B cell (primary cell): ENCODE data around the gene TCIRG1. TPM values are rescaled to one million over a fixed set of nuclear protein-coding genes. Genes with fewer than 3 reads are reported as not detected.

ENCODE experiments used
- ATAC-seq: fragments of 200-7000 bp; cut with Tn5 transposase; one replicate; pipeline ENCODE4 v1.10.0; 2021; ENCODE audit warnings: low read depth, mild to moderate bottlenecking, moderate number of reproducible peaks, moderate library complexity
- CTCF ChIA-PET: fragments of 350-600 bp; sonication (Branson Sonifier 250); formaldehyde crosslinking; loops from one replicate; lab custom pipeline; 2021; ENCODE audit warnings: antibody characterized with exemption, inconsistent platforms; lab: Charles Lee
- POLR2A ChIA-PET: fragments of 350-600 bp; sonication (Branson Sonifier 250); formaldehyde crosslinking; loops from one replicate; lab custom pipeline; 2021; ENCODE audit warnings: antibody characterized with exemption; lab: Charles Lee
- DNase-seq: peaks from one replicate; pipeline ENCODE4 v3.0.0; 2013
- H2AFZ ChIP-seq: 2 replicates; pipeline ENCODE4 v1.6.1; 2012; ENCODE audit warnings: mild to moderate bottlenecking, low read depth, low read length; ENCODE audit not compliant: insufficient read depth, poor library complexity, severe bottlenecking
- H3K27ac ChIP-seq, 2 donors: 1 replicate in 1 of 2; 2 replicates in 1 of 2; pipeline ENCODE4 v1.5.1; 2012 to 2013; ENCODE audit warnings: low read length in 2 of 2, mild to moderate bottlenecking in 2 of 2, moderate library complexity in 1 of 2
- H3K27me3 ChIP-seq, 4 experiments: fragments of 200-600 bp in 1 of 4; sonication (generic) in 1 of 4; replicated peaks in 1 of 4; 1 replicate in 2 of 4; 2 replicates in 2 of 4; pipeline versions ENCODE4 v1.6.1 to v1.7.0; 2013 to 2016; ENCODE audit warnings: low read length in 3 of 4, mild to moderate bottlenecking in 2 of 4, mixed read lengths in 1 of 4, moderate library complexity in 1 of 4; ENCODE audit not compliant: insufficient read depth in 4 of 4, control insufficient read depth in 3 of 4; ENCODE audit errors: control extremely low read depth in 1 of 4
- H3K36me3 ChIP-seq, 2 experiments: replicated peaks in 1 of 2; 1 replicate in 1 of 2; 2 replicates in 1 of 2; pipeline versions ENCODE4 v1.6.1 to v1.7.1; 2013; ENCODE audit warnings: low read length in 1 of 2; ENCODE audit not compliant: insufficient read depth in 2 of 2, control insufficient read depth in 1 of 2; ENCODE audit errors: control extremely low read depth in 1 of 2, extremely low read depth in 1 of 2
- H3K4me1 ChIP-seq, 2 donors: fragments of 200-600 bp in 1 of 2; sonication (generic) in 1 of 2; 1 replicate in 1 of 2; 2 replicates in 1 of 2; pipeline versions ENCODE4 v1.5.1 to v1.6.1; 2013 to 2017; ENCODE audit warnings: low read length in 2 of 2; ENCODE audit not compliant: control insufficient read depth in 2 of 2, insufficient read depth in 2 of 2
- H3K4me2 ChIP-seq: replicated peaks from 2 replicates; pipeline ENCODE3; 2012; ENCODE audit warnings: mild to moderate bottlenecking, low read depth, low read length; ENCODE audit not compliant: poor library complexity, severe bottlenecking
- H3K4me3 ChIP-seq, 5 experiments: fragments of 200-600 bp in 1 of 5; sonication (generic) in 1 of 5; 1 replicate in 3 of 5; 2 replicates in 2 of 5; pipeline versions ENCODE4 v1.5.1 to v1.7.0; 2011 to 2016; ENCODE audit warnings: low read length in 4 of 5, mild to moderate bottlenecking in 4 of 5, low read depth in 2 of 5, control low read depth in 1 of 5, moderate library complexity in 1 of 5; ENCODE audit not compliant: insufficient read depth in 1 of 5; ENCODE audit errors: control extremely low read depth in 1 of 5, extremely low read depth in 1 of 5
- H3K79me2 ChIP-seq: fragments of 200-600 bp; sonication (generic); one replicate; pipeline ENCODE4 v1.6.0; 2016; ENCODE audit warnings: low read length; ENCODE audit not compliant: control insufficient read depth, insufficient read depth
- H3K9ac ChIP-seq: fragments of 200-600 bp; sonication (generic); 2 replicates; pipeline ENCODE4 v1.6.1; 2017; ENCODE audit warnings: mild to moderate bottlenecking, low read length, moderate library complexity
- H3K9me3 ChIP-seq, 3 donors: one replicate each; pipeline versions ENCODE4 v1.6.1 to v1.7.1; 2013; ENCODE audit warnings: low read length in 2 of 3; ENCODE audit not compliant: control insufficient read depth in 2 of 3, insufficient read depth in 1 of 3; ENCODE audit errors: control extremely low read depth in 1 of 3
- H4K20me1 ChIP-seq: 2 replicates; pipeline ENCODE4 v1.6.0; 2012; ENCODE audit warnings: mild to moderate bottlenecking, low read length; ENCODE audit not compliant: insufficient read depth, control insufficient read depth, poor library complexity, severe bottlenecking
- H3K27ac Mint-ChIP-seq: one replicate; pipeline ENCODE4 v1.8.0; 2021; ENCODE audit warnings: mixed read lengths
- H3K27me3 Mint-ChIP-seq: one replicate; pipeline ENCODE4 v1.8.0; 2021; ENCODE audit warnings: mixed read lengths
- H3K4me1 Mint-ChIP-seq: one replicate; pipeline ENCODE4 v1.8.0; 2021; ENCODE audit warnings: mixed read lengths
- H3K4me3 Mint-ChIP-seq: one replicate; pipeline ENCODE4 v1.8.0; 2021; ENCODE audit warnings: mixed read lengths
- H3K9me3 Mint-ChIP-seq: one replicate; pipeline ENCODE4 v1.8.0; 2022; ENCODE audit warnings: mixed read lengths; ENCODE audit not compliant: insufficient read depth
- CTCF ChIP-seq: fragments of 200-600 bp; IDR thresholded peaks from one replicate; pipeline ENCODE4 v1.8.0; 2022; ENCODE audit warnings: antibody characterized with exemption, mild to moderate bottlenecking
- EZH2 ChIP-seq: IDR thresholded peaks from 2 replicates; pipeline ENCODE4 v1.6.1; 2012; ENCODE audit warnings: borderline replicate concordance, low read depth, mild to moderate bottlenecking, moderate library complexity, low read length; ENCODE audit not compliant: insufficient read depth, poor library complexity, severe bottlenecking
- WGBS: methylation state at CpG from one replicate; pipeline ENCODE4 v1.1.5; 2013; ENCODE audit warnings: missing lambda C conversion rate; ENCODE audit not compliant: insufficient coverage; 5-methylcytosine and 5-hydroxymethylcytosine counted together
- intact Hi-C: fragments of 100-400 bp; cut with micrococcal nuclease; formaldehyde crosslinking; loops from one replicate; pipeline ENCODE4 v1.10.0; 2022
- polyA plus RNA-seq: library from polyadenylated mRNA; depleted of rRNA; stranded (reverse); fragments of >200 nt; gene quantifications from 2 replicates; pipeline ENCODE4 v1.2.3, GENCODE V29; 2012
- total RNA-seq, 2 donors: library from RNA; stranded (reverse); fragments of 120-200 nt in 1 of 2; gene quantifications; 1 replicate in 1 of 2; 2 replicates in 1 of 2; pipeline versions ENCODE4 v1.2.3 to v1.2.4, GENCODE V29; 2013 to 2022

TCIRG1 gene
- total and polyA plus RNA-seq, 2 donors (not counting 1 experiment from before 2014, with no cell fraction given), result 305 to 725 TPM

- H3K9me3 ChIP-seq, result no peaks in the 10 kb centered on the region
- TF ChIP-seq EZH2 (no peak), CTCF (no peak)
- no peak overlapping the region for H3K27ac Mint-ChIP-seq
- no peak for ATAC-seq
- H3K36me3 ChIP-seq, result no peaks in the 10 kb centered on the region
- intact Hi-C loops, result no loop called here
- no peak overlapping the region for H3K4me3 Mint-ChIP-seq
- H3K9ac ChIP-seq, result no peak overlapping the region
- no peaks in the 10 kb centered on the region for H3K9me3 Mint-ChIP-seq
- H3K4me1 Mint-ChIP-seq, result peaks cover 18% of the 10 kb centered on the region
- H3K79me2 ChIP-seq, result peaks cover 12% of the 10 kb centered on the region
- no peak for DNase-seq
- H3K27me3 ChIP-seq, result no peaks in the 10 kb centered on the region
- no peak overlapping the region for H3K4me3 ChIP-seq
- H3K27ac ChIP-seq, result no peak overlapping the region
- H4K20me1 ChIP-seq, result no peaks in the 10 kb centered on the region
- POLR2A ChIA-PET, result no interaction called here
- 100% methylated on average over 2 of the region's 4 CpGs for WGBS
- no peak overlapping the region for H3K4me2 ChIP-seq
- no peak overlapping the region for H2AFZ ChIP-seq
- peaks cover 4 to 10% of the 10 kb centered on the region in 2 donors for H3K4me1 ChIP-seq
- H3K27me3 Mint-ChIP-seq, result no peaks in the 10 kb centered on the region
- CTCF ChIA-PET, result no interaction called here
These were observed 54.7 kb downstream of the TCIRG1 start for GRCh38 chr11:68093565-68093964.

- DNase-seq, result no peak
- no peak overlapping the region for H3K4me2 ChIP-seq
- no peaks in the 10 kb centered on the region for H4K20me1 ChIP-seq
- no peaks in the 10 kb centered on the region for H3K9me3 ChIP-seq
- no peak for TF ChIP-seq CTCF
- no peak for TF ChIP-seq EZH2
- POLR2A ChIA-PET, result no interaction called here
- H3K9me3 Mint-ChIP-seq, result no peaks in the 10 kb centered on the region
- H3K4me3 ChIP-seq, result no peak overlapping the region
- H3K27ac Mint-ChIP-seq, result no peak overlapping the region
- H2AFZ ChIP-seq, result no peak overlapping the region
- H3K79me2 ChIP-seq, result peaks cover 23% of the 10 kb centered on the region
- H3K36me3 ChIP-seq, result no peaks in the 10 kb centered on the region
- WGBS, result no CpG with 5 or more reads among the region's 8 CpGs
- H3K9ac ChIP-seq, result no peak overlapping the region
- H3K27ac ChIP-seq, result no peak overlapping the region
- intact Hi-C loops, result no loop called here
- H3K4me1 ChIP-seq, result peaks cover 14 to 19% of the 10 kb centered on the region in 2 donors
- no peak for ATAC-seq
- CTCF ChIA-PET, result interaction anchor here (1.2 to 1.6 kb wide), 2 partner anchors 56 to 112 kb away, joined by 3 read pairs; no protein-coding TSS in a partner anchor
- no peaks in the 10 kb centered on the region for H3K27me3 Mint-ChIP-seq
- H3K4me3 Mint-ChIP-seq, result no peak overlapping the region
- no peaks in the 10 kb centered on the region for H3K27me3 ChIP-seq
- H3K4me1 Mint-ChIP-seq, result peaks cover 23% of the 10 kb centered on the region
These were observed 58.1 kb downstream of the TCIRG1 start for GRCh38 chr11:68096962-68097361.
